DOHH2 (cell line): ENCODE results near the gene UBAC2.

Experiments
- H3F3A ChIP-seq: fragments of 200-600 bp; sonication (generic), shearing (Covaris generic); 2 replicates; pipeline ENCODE4 v1.6.0; 2016; ENCODE audit warnings: antibody characterized with exemption, mild to moderate bottlenecking; ENCODE audit not compliant: control insufficient read depth, insufficient read depth
- H3K27ac ChIP-seq: fragments of 200-600 bp; sonication (generic); 2 replicates; pipeline ENCODE4 v1.5.1; 2014; ENCODE audit warnings: low read depth, mild to moderate bottlenecking, low read length, moderate library complexity
- H3K27me3 ChIP-seq: fragments of 200-600 bp; sonication (generic); 2 replicates; pipeline ENCODE4 v1.6.1; 2014; ENCODE audit warnings: mild to moderate bottlenecking, low read length, mixed read lengths; ENCODE audit not compliant: control insufficient read depth
- H3K36me3 ChIP-seq: fragments of 200-600 bp; sonication (generic); 2 replicates; pipeline ENCODE4 v1.6.1; 2014; ENCODE audit warnings: mild to moderate bottlenecking, low read length, moderate library complexity, mixed read lengths; ENCODE audit not compliant: control insufficient read depth
- H3K4me1 ChIP-seq: fragments of 200-600 bp; sonication (generic); 2 replicates; pipeline ENCODE4 v1.6.1; 2014; ENCODE audit warnings: mild to moderate bottlenecking, low read length, mixed read lengths; ENCODE audit not compliant: control insufficient read depth
- H3K4me2 ChIP-seq: fragments of 200-600 bp; sonication (generic); 2 replicates; pipeline ENCODE4 v1.6.0; 2014; ENCODE audit warnings: mild to moderate bottlenecking, low read length, moderate library complexity
- H3K4me3 ChIP-seq: fragments of 200-600 bp; sonication (generic); 2 replicates; pipeline ENCODE4 v1.5.1; 2014; ENCODE audit warnings: mild to moderate bottlenecking, low read length, mixed read lengths
- H3K79me2 ChIP-seq: fragments of 200-600 bp; sonication (generic); 2 replicates; pipeline ENCODE4 v1.6.1; 2014; ENCODE audit warnings: mild to moderate bottlenecking, low read length, mixed read lengths; ENCODE audit not compliant: control insufficient read depth
- H3K9me2 ChIP-seq: fragments of 200-600 bp; sonication (generic); replicated peaks from 2 replicates; pipeline ENCODE4 v1.6.1; 2014; ENCODE audit warnings: mild to moderate bottlenecking, low read length, mixed read lengths; ENCODE audit not compliant: control insufficient read depth
- H3K9me3 ChIP-seq: fragments of 200-600 bp; sonication (generic); 2 replicates; pipeline ENCODE4 v1.6.1; 2014; ENCODE audit warnings: antibody characterized with exemption, low read length, mixed read lengths; ENCODE audit not compliant: control insufficient read depth, insufficient read depth
- H4K20me1 ChIP-seq: fragments of 200-600 bp; sonication (generic); 2 replicates; pipeline ENCODE4 v1.6.0; 2014; ENCODE audit warnings: low read depth, mild to moderate bottlenecking, antibody characterized with exemption, low read length, moderate library complexity; ENCODE audit not compliant: control insufficient read depth, insufficient read depth
- EZH2phosphoT487 ChIP-seq: fragments of 200-600 bp; sonication (generic); IDR thresholded peaks from 2 replicates; pipeline ENCODE4 v1.6.1; 2017; ENCODE audit warnings: borderline replicate concordance, mild to moderate bottlenecking, antibody characterized with exemption, low read length, moderate library complexity, mixed read lengths
- TF ChIP-seq, protein P1 (sequence below): fragments of 200-600 bp; sonication (generic); IDR thresholded peaks from one replicate; pipeline ENCODE4 v1.5.1; 2014; ENCODE audit warnings: antibody characterized with exemption, mild to moderate bottlenecking, low read depth, low read length; ENCODE audit not compliant: poor library complexity, severe bottlenecking

UBAC2 gene

DNA sequence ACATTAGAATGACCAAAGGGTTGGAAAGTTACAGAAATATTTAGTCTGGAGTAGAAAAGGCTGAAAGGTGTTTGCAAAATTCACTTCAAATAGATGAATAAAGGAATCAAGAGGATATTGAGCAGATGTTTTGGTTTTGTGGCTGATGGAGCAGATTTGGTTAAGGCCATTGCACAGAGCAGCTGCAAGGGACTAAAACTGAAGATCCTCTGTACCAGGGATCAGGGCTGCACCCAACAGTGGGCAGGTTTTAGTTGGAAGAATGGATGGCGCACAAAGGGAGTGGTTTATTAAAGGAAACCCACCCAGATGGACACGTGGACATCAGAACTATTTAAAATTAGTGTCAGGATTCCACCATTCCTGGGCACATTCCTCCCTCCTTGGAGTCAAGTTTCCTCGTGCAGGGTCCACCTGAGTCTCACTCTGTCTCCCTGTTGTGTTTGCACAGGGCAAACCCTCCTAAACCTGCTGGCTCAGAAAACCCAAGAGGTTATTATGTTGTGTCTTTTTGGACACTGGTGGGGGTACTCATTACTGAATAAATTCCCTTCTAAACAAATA is 9.2 kb upstream of the UBAC2 start:
- no peaks in the 10 kb centered on the region for H3K27me3 ChIP-seq
- H3K9me2 ChIP-seq: no peaks in the 10 kb centered on the region
- H3F3A ChIP-seq: no peaks in the 10 kb centered on the region; the same call in 1 of the 2 replicates
- H3K9me3 ChIP-seq: no peaks in the 10 kb centered on the region
- no peaks in the 10 kb centered on the region for H3K79me2 ChIP-seq
- H3K4me2 ChIP-seq: no peak overlapping the region; the same call in 1 of the 2 replicates
- no peak overlapping the region for H3K4me3 ChIP-seq
- TF ChIP-seq EZH2phosphoT487: no peak
- TF ChIP-seq, protein P1, sequence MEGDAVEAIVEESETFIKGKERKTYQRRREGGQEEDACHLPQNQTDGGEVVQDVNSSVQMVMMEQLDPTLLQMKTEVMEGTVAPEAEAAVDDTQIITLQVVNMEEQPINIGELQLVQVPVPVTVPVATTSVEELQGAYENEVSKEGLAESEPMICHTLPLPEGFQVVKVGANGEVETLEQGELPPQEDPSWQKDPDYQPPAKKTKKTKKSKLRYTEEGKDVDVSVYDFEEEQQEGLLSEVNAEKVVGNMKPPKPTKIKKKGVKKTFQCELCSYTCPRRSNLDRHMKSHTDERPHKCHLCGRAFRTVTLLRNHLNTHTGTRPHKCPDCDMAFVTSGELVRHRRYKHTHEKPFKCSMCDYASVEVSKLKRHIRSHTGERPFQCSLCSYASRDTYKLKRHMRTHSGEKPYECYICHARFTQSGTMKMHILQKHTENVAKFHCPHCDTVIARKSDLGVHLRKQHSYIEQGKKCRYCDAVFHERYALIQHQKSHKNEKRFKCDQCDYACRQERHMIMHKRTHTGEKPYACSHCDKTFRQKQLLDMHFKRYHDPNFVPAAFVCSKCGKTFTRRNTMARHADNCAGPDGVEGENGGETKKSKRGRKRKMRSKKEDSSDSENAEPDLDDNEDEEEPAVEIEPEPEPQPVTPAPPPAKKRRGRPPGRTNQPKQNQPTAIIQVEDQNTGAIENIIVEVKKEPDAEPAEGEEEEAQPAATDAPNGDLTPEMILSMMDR: no peak
- H3K4me1 ChIP-seq: peaks cover 13% of the 10 kb centered on the region
- no peaks in the 10 kb centered on the region for H3K36me3 ChIP-seq
- no peak overlapping the region for H3K27ac ChIP-seq
- H4K20me1 ChIP-seq: no peaks in the 10 kb centered on the region

DNA sequence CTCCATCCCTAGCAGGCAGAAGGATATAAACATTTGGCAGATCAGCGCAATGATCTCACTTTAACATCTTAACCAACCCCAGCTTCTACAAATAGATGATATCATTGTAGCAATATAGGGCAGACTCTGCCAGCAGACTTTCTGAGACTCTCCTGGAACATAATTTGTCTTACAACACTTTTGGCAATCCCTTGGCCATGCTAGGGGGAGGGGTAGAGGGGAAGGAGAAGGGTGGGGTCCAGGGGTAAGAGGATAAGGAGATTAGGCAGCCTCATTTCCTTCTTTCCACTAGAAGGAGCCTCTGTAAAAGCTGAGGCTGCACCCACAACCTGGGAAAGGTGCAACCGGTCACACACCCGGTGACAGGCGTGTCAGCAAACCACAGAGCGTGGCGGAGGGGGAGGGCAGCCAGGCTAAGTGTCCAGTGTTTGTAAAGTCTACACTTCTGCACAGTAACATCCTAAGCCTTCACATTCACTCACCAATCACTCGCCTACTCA is 8.7 kb upstream of the UBAC2 start:
- no peaks in the 10 kb centered on the region for H3K79me2 ChIP-seq
- H3K27me3 ChIP-seq: no peaks in the 10 kb centered on the region
- no peaks in the 10 kb centered on the region; the same call in 1 of the 2 replicates for H3F3A ChIP-seq
- H4K20me1 ChIP-seq: no peaks in the 10 kb centered on the region
- no peak overlapping the region for H3K4me3 ChIP-seq
- no peak overlapping the region; the same call in 1 of the 2 replicates for H3K4me2 ChIP-seq
- peaks cover 13% of the 10 kb centered on the region for H3K4me1 ChIP-seq
- no peaks in the 10 kb centered on the region for H3K36me3 ChIP-seq
- TF ChIP-seq, protein P1: no peak
- TF ChIP-seq EZH2phosphoT487: no peak
- no peaks in the 10 kb centered on the region for H3K9me3 ChIP-seq
- H3K27ac ChIP-seq: no peak overlapping the region
- H3K9me2 ChIP-seq: no peaks in the 10 kb centered on the region

DNA sequence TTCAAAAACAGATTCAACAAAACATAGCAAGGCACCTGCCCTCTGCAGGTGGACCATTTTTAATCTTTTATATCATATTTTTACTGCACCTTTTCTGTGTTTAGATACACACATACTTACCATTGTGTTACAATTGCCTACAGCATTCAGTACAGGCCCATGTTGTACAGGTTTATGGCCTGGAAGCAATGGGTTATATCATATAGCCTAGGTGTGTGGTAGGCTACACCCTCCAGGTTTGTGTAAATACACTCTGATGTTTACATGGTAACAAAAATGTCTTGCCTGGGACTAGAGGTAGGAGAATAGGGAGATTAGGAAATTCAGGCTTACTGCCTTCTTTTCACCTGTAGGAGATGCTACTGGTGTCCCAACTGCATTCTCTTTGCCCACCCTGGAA is 8.2 kb upstream of the UBAC2 start:
- Histone ChIP-seq H3K27ac (no peak overlapping the region), H3K79me2 (no peaks in the 10 kb centered on the region), H3K9me2 (no peaks in the 10 kb centered on the region), H3K4me3 (no peak overlapping the region), H3K4me2 (no peak overlapping the region), H4K20me1 (no peaks in the 10 kb centered on the region), H3K27me3 (no peaks in the 10 kb centered on the region), H3K9me3 (no peaks in the 10 kb centered on the region), H3K4me1 (peaks cover 13% of the 10 kb centered on the region), H3F3A (no peaks in the 10 kb centered on the region; the same call in 1 of the 2 replicates), H3K36me3 (no peaks in the 10 kb centered on the region)
- TF ChIP-seq, protein P1: no peak
- TF ChIP-seq EZH2phosphoT487: no peak
